ENCODE results near the gene FGF6.
"Not testable (repeated sequence)": the region's sequence is repeated elsewhere in the genome, so short reads cannot be mapped to it uniquely, and the experiment has no call there.

Gene FGF6

GRCh38 chr12:4418913-4419312 lies 26.7 kb downstream of the FGF6 start:
- no peak for DNase-seq (ENCODE audit: low read depth)

- DNase-seq (ENCODE audit: low read depth) = no peak
These were observed 27.7 kb downstream of the FGF6 start for GRCh38 chr12:4417936-4418335.

GRCh38 chr12:4417455-4417854 lies 28.2 kb downstream of the FGF6 start:
- DNase-seq (ENCODE audit: low read depth) = no peak

GRCh38 chr12:4416276-4416675 lies 29.3 kb downstream of the FGF6 start:
- no peak for DNase-seq (ENCODE audit: low read depth)

GRCh38 chr12:4412465-4412864 lies 33.1 kb downstream of the FGF6 start:
- DNase-seq (ENCODE audit: low read depth) = no peak

GRCh38 chr12:4412056-4412455 lies 33.6 kb downstream of the FGF6 start:
- no peak for DNase-seq (ENCODE audit: low read depth)

- DNase-seq (ENCODE audit: low read depth) = no peak
These were observed 38.5 kb downstream of the FGF6 start for GRCh38 chr12:4407136-4407535.

- DNase-seq (ENCODE audit: low read depth) = not testable (repeated sequence)
These were observed 40.6 kb downstream of the FGF6 start for GRCh38 chr12:4404877-4405637.

GRCh38 chr12:4402996-4403395 lies 42.6 kb downstream of the FGF6 start:
- no peak for DNase-seq (ENCODE audit: low read depth)

GRCh38 chr12:4401117-4401516 lies 44.5 kb downstream of the FGF6 start:
- no peak for DNase-seq (ENCODE audit: low read depth)

- no peak for DNase-seq (ENCODE audit: low read depth)
These were observed 49.8 kb downstream of the FGF6 start for GRCh38 chr12:4395818-4396217.

- no peak for DNase-seq (ENCODE audit: low read depth)
These were observed 52.4 kb downstream of the FGF6 start for GRCh38 chr12:4393211-4393610.

- DNase-seq (ENCODE audit: low read depth) = no peak
These were observed 53.3 kb downstream of the FGF6 start for GRCh38 chr12:4392223-4392742.

- no peak for DNase-seq (ENCODE audit: low read depth)
These were observed 57.0 kb downstream of the FGF6 start for GRCh38 chr12:4388662-4389061.

- no peak for DNase-seq (ENCODE audit: low read depth)
These were observed 57.6 kb downstream of the FGF6 start for GRCh38 chr12:4388032-4388431.

- no peak for DNase-seq (ENCODE audit: low read depth)
These were observed 58.0 kb downstream of the FGF6 start for GRCh38 chr12:4387607-4388006.

- DNase-seq (ENCODE audit: low read depth) = no peak
These were observed 58.8 kb downstream of the FGF6 start for GRCh38 chr12:4386801-4387200.
